NCI-H1694 treated with DMSO at 0.1 percent for 48 hours (cell line): ENCODE measurements around the gene RNF144B.
"Not testable (repeated sequence)": the region's sequence is repeated elsewhere in the genome, so short reads cannot be mapped to it uniquely, and the experiment has no call there.

Experiments
- DNase-seq: peaks from one replicate; lab custom pipeline; 2025; lab: John Stamatoyannopoulos, UW

Gene RNF144B

GRCh38 chr6:18371656-18372055, 15.5 kb upstream of the RNF144B start:
- DNase-seq: no peak

GRCh38 chr6:18380158-18380836, 6.9 kb upstream of the RNF144B start:
- no peak for DNase-seq

- no peak for DNase-seq
Observed at GRCh38 chr6:18380851-18381250, 6.3 kb upstream of the RNF144B start.

- DNase-seq: no peak
Observed at GRCh38 chr6:18383441-18383840, 3.7 kb upstream of the RNF144B start.

GRCh38 chr6:18384621-18385020, 2.5 kb upstream of the RNF144B start:
- DNase-seq: no peak

DNA sequence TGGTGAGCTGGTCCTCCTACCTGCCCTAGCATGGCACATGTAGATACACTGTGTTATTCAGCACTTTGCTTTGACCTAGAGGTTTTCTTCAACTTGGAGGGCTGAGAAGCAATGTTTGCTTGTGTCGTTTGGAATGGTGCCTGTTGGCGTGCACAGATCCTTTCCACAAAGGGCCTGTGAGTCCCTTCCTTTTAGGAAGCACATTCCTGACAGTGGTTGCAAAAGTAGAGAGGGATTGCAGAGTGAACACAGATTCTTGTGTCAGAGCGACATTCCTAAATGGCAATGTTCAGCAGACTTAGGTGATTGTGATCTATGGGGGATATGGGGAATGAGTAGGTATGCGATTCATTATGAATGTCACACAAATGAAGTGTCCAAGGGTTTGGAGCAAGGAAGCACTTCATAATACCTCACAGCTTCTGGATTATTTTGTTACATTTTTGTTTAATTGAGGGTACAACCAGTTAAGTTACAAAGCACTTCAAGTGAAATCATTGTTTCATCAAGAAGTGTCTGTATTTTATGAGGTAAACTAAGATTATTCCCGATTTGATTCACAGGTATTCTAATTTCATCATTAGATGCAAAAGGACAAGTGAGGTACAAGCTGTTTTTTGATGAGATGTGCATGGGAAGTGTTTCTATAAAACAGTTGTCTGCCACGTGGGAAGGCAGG, 713 bp upstream of the RNF144B start:
- no peak for DNase-seq

- DNase-seq: no peak
Observed at GRCh38 chr6:18388271-18388670, 1.1 kb downstream of the RNF144B start.

- no peak for DNase-seq
Observed at GRCh38 chr6:18388942-18389341, 1.8 kb downstream of the RNF144B start.

DNA sequence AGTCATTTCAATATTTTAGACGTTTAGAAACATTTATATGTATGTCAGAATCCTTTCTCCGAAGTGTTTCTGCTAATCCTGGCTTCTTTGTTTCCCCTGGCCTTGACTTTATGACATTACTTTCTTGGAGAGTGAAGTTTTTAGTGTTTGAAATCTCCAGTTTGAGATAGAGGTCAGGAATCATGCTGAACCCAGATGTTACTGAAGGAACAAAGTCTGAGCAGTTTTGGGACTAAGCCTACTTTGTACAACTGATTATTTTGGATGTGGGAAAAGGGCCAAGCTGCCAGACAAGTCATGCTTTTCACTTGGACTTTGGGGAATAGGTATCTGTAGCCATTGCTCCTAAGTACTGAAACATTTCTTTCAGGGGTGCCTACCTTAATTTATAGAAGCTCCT, 2.3 kb downstream of the RNF144B start:
- no peak for DNase-seq

DNA sequence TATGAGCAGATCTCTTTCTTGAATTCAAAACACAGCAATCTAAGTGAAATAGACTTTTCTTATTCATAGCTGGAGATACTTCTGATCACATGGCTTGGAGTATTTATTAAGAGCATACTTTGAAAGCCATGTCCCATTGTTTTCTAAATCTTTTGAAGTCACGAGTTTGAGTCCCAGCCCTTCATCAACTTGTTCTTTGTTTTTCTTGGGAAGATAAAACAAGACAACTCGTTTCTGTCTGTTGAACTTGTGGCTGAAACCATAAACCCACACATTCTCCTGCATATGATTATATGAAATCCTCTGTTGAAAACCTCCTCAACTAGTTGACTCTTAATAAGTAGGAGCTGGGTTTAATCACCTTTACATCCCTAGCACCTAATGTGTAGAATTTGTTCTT, 3.3 kb downstream of the RNF144B start:
- DNase-seq: no peak

- no peak for DNase-seq
Observed at GRCh38 chr6:18391023-18391422, 3.9 kb downstream of the RNF144B start.

- no peak for DNase-seq
Observed at GRCh38 chr6:18392346-18392877, 5.3 kb downstream of the RNF144B start.

DNA sequence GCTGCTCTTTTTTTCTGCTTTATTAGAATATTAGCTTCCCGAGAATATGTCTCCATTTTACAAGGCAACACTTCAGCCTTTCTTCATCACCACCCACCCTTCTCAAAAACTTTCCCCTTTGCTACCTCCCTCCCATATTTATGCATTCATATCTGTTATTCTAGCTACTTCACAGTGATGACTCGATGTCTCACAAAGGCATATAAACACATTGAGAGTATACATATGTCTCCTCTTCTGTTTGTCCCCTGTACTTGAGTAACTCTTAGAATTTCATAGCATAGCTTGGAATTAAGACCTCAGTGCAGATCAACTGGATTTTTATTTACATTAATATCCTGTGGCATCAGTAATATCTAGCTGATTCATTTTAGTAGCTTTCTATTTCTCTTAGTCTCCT, 6.5 kb downstream of the RNF144B start:
- DNase-seq: no peak

DNA sequence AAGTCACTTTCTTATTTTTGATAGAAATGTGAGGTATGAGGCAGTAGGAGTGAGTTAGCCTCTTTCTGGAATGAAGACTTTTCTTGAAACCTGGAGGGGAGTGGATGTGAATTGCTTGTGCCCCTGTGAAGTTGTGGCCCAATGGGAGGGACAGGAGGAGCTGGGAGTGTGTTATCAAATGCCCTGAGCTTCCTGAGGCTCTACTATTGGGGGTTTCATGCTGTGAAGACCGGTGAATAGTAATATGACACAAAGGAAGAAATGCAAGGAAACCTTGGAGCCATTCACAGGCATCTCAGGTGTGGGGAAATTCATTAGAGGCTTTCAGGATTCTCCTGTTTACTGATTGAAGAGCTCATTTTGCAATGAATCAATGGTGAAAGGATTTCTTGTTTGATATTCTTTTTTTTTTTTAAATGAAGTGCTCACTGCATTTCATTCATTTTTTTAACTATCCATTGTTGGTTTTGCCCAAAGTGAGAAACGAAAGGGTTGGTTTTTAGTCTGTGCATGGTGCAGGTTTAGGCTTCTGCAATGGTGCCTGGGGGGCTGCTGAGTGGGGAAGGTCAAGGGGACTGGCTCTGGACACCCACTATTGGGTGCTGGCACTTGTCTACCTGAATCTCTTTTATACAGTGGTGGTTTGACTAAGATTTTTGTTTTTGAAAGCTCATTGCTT, 8.2 kb downstream of the RNF144B start:
- DNase-seq: no peak

- DNase-seq: no peak
Observed at GRCh38 chr6:18395856-18396197, 8.7 kb downstream of the RNF144B start.

- no peak for DNase-seq
Observed at GRCh38 chr6:18397701-18398100, 10.6 kb downstream of the RNF144B start.

- DNase-seq: not testable (repeated sequence)
Observed at GRCh38 chr6:18398225-18398624, 11.1 kb downstream of the RNF144B start.

GRCh38 chr6:18400831-18401446, 13.8 kb downstream of the RNF144B start:
- DNase-seq: no peak

GRCh38 chr6:18404965-18405364, 17.8 kb downstream of the RNF144B start:
- not testable (repeated sequence) for DNase-seq

- DNase-seq: no peak
Observed at GRCh38 chr6:18405477-18406293, 18.5 kb downstream of the RNF144B start.

- DNase-seq: no peak
Observed at GRCh38 chr6:18406955-18407749, 20.0 kb downstream of the RNF144B start.
